GM23248 (cell line): ENCODE results near the gene LY6G6D. TPM values are rescaled to one million over a fixed set of nuclear protein-coding genes. Genes with fewer than 3 reads are reported as not detected.

ENCODE experiments used
- DNase-seq: peaks from one replicate; pipeline ENCODE4 v3.0.0-alpha.2; 2015
- H2AFZ ChIP-seq: fragments of 200-600 bp; sonication (generic); 2 replicates; pipeline ENCODE4 v1.6.1; 2016; ENCODE audit warnings: antibody characterized with exemption
- H3F3A ChIP-seq: fragments of 200-600 bp; sonication (generic); 2 replicates; pipeline ENCODE4 v1.6.1; 2016; ENCODE audit warnings: mild to moderate bottlenecking, antibody characterized with exemption, mixed run types; ENCODE audit not compliant: insufficient read depth
- H3K27ac ChIP-seq: fragments of 200-600 bp; sonication (generic); 2 replicates; pipeline ENCODE4 v1.5.1; 2016; ENCODE audit warnings: mild to moderate bottlenecking
- H3K27me3 ChIP-seq: fragments of 200-600 bp; sonication (generic); replicated peaks from 2 replicates; pipeline ENCODE4 v1.6.1; 2016; ENCODE audit warnings: mild to moderate bottlenecking; ENCODE audit not compliant: insufficient read depth
- H3K36me3 ChIP-seq: fragments of 200-600 bp; sonication (generic); 2 replicates; pipeline ENCODE4 v1.6.1; 2016; ENCODE audit warnings: low read depth, mild to moderate bottlenecking
- H3K4me1 ChIP-seq: fragments of 200-600 bp; sonication (generic); 2 replicates; pipeline ENCODE4 v1.6.1; 2016; ENCODE audit warnings: mild to moderate bottlenecking; ENCODE audit not compliant: insufficient read depth
- H3K4me2 ChIP-seq: fragments of 200-600 bp; sonication (generic); one replicate; pipeline ENCODE4 v1.6.1; 2016; ENCODE audit warnings: mild to moderate bottlenecking; ENCODE audit not compliant: unreplicated experiment
- H3K4me3 ChIP-seq: fragments of 200-600 bp; sonication (generic); 2 replicates; pipeline ENCODE4 v1.5.1; 2016; ENCODE audit warnings: mild to moderate bottlenecking
- H3K79me2 ChIP-seq: fragments of 200-600 bp; sonication (generic); 2 replicates; pipeline ENCODE4 v1.6.1; 2016; ENCODE audit warnings: mild to moderate bottlenecking; ENCODE audit not compliant: insufficient read depth
- H3K9ac ChIP-seq: fragments of 200-600 bp; sonication (generic); 2 replicates; pipeline ENCODE4 v1.6.1; 2016; ENCODE audit warnings: mild to moderate bottlenecking
- H3K9me2 ChIP-seq: fragments of 200-600 bp; sonication (generic); 2 replicates; pipeline ENCODE4 v1.6.1; 2016; ENCODE audit warnings: mixed run types, mild to moderate bottlenecking, moderate library complexity; ENCODE audit not compliant: insufficient read depth
- H3K9me3 ChIP-seq: fragments of 200-600 bp; sonication (generic); one replicate; pipeline ENCODE4 v1.6.1; 2017; ENCODE audit warnings: low read depth
- H4K20me1 ChIP-seq: fragments of 200-600 bp; sonication (generic); 2 replicates; pipeline ENCODE4 v1.6.0; 2016; ENCODE audit not compliant: insufficient read depth
- EZH2 ChIP-seq: fragments of 200-600 bp; sonication (generic); IDR thresholded peaks from 2 replicates; pipeline ENCODE4 v1.6.1; 2018; ENCODE audit warnings: antibody characterized with exemption, mild to moderate bottlenecking; ENCODE audit not compliant: insufficient read depth, poor library complexity, severe bottlenecking
- EZH2phosphoT487 ChIP-seq: fragments of 200-600 bp; sonication (generic); IDR thresholded peaks from 2 replicates; pipeline ENCODE4 v1.6.1; 2018; ENCODE audit warnings: antibody characterized with exemption, moderate library complexity, mild to moderate bottlenecking, low read depth; ENCODE audit not compliant: insufficient read depth
- WGBS, 2 experiments: methylation state at CpG; one replicate each; pipeline ENCODE4 v1.1.6; 2015 to 2017; ENCODE audit warnings: low lambda C conversion rate in 2 of 2, low coverage in 1 of 2; ENCODE audit errors: missing lambda C conversion rate in 2 of 2; 5-methylcytosine and 5-hydroxymethylcytosine counted together
- in situ Hi-C: fragments of 300-500 bp; cut with MboI; formaldehyde crosslinking; loops from 2 replicates; pipeline ENCODE4 v1.15.0; 2020
- polyA plus RNA-seq: library from polyadenylated mRNA; unstranded; fragments of >200 nt; fragmentation: Nextera tagmentation; extraction: Ambion mirVana; gene quantifications from 2 replicates; pipeline ENCODE4 v1.2.1, GENCODE V29; 2016
- total RNA-seq: library from RNA; depleted of rRNA; stranded (reverse); fragments of >200 nt; shearing (Covaris generic); gene quantifications from 2 replicates; pipeline ENCODE4 v1.2.3, GENCODE V29; 2014

Gene LY6G6D
- total and polyA plus RNA-seq, 2 experiments from 2014 or later: not detected

- no peaks in the 10 kb centered on the region for H4K20me1 ChIP-seq
- H3K4me2 ChIP-seq: peak overlapping the region; percentile 91
- peak overlapping the region; percentile 79 for H3K9ac ChIP-seq
- peak overlapping the region; percentile 93 for H2AFZ ChIP-seq
- peaks cover 9% of the 10 kb centered on the region; the same call in 1 of the 2 replicates for H3K4me1 ChIP-seq
- DNase-seq: peak; percentile 79
- TF ChIP-seq EZH2phosphoT487: no peak
- TF ChIP-seq EZH2: no peak
- 2% methylated on average over 38 of the region's 40 CpGs for WGBS, 2 experiments
- no peaks in the 10 kb centered on the region for H3K27me3 ChIP-seq
- in situ Hi-C loops: no loop called here
- H3K36me3 ChIP-seq: no peaks in the 10 kb centered on the region; the same call in 1 of the 2 replicates
- no peaks in the 10 kb centered on the region for H3K9me2 ChIP-seq
- no peaks in the 10 kb centered on the region for H3K79me2 ChIP-seq
- H3K4me3 ChIP-seq: peak overlapping the region; percentile 79
- H3K9me3 ChIP-seq: no peaks in the 10 kb centered on the region
- H3K27ac ChIP-seq: peak overlapping the region; percentile 69
- H3F3A ChIP-seq: peaks cover 29% of the 10 kb centered on the region
Observed at GRCh38 chr6:31681135-31681671, 33.9 kb upstream of the LY6G6D start.

GRCh38 chr6:31683591-31683990 is 31.6 kb upstream of the LY6G6D start:
- Histone ChIP-seq H3K4me3 (no peak overlapping the region), H3K4me1 (peaks cover 9% of the 10 kb centered on the region; the same call in 1 of the 2 replicates), H4K20me1 (no peaks in the 10 kb centered on the region), H3K27me3 (no peaks in the 10 kb centered on the region), H3F3A (peaks cover 14% of the 10 kb centered on the region; the same call in 1 of the 2 replicates), H2AFZ (no peak overlapping the region), H3K4me2 (no peak overlapping the region), H3K9me3 (no peaks in the 10 kb centered on the region), H3K9me2 (no peaks in the 10 kb centered on the region), H3K79me2 (no peaks in the 10 kb centered on the region), H3K36me3 (peaks cover 4% of the 10 kb centered on the region; the same call in 1 of the 2 replicates), H3K27ac (no peak overlapping the region), H3K9ac (no peak overlapping the region)
- 94 to 95% methylated on average over 9 to 13 of the region's 13 CpGs for WGBS, 2 experiments
- no peak for DNase-seq
- TF ChIP-seq EZH2phosphoT487 (no peak), EZH2 (no peak)
- in situ Hi-C loops: no loop called here

GRCh38 chr6:31686483-31686882 is 28.7 kb upstream of the LY6G6D start:
- H3K79me2 ChIP-seq: no peaks in the 10 kb centered on the region
- peaks cover 4% of the 10 kb centered on the region; the same call in 1 of the 2 replicates for H3K36me3 ChIP-seq
- WGBS, 2 experiments: 76 to 84% methylated on average over 5 of the region's 5 CpGs
- H3K9me2 ChIP-seq: no peaks in the 10 kb centered on the region
- no peak overlapping the region for H3K4me2 ChIP-seq
- H4K20me1 ChIP-seq: no peaks in the 10 kb centered on the region
- H2AFZ ChIP-seq: no peak overlapping the region
- no peaks in the 10 kb centered on the region for H3K9me3 ChIP-seq
- H3K9ac ChIP-seq: no peak overlapping the region
- no peak overlapping the region for H3K27ac ChIP-seq
- H3F3A ChIP-seq: peaks cover 7% of the 10 kb centered on the region; the same call in 1 of the 2 replicates
- no peak for TF ChIP-seq EZH2phosphoT487
- TF ChIP-seq EZH2: no peak
- H3K4me1 ChIP-seq: peaks cover 4% of the 10 kb centered on the region; the same call in 1 of the 2 replicates
- H3K4me3 ChIP-seq: no peak overlapping the region
- H3K27me3 ChIP-seq: no peaks in the 10 kb centered on the region
- in situ Hi-C loops: no loop called here
- no peak for DNase-seq

GRCh38 chr6:31687321-31687720 is 27.8 kb upstream of the LY6G6D start:
- H4K20me1 ChIP-seq: no peaks in the 10 kb centered on the region
- no peaks in the 10 kb centered on the region for H3K9me3 ChIP-seq
- H3K9ac ChIP-seq: no peak overlapping the region
- no peaks in the 10 kb centered on the region for H3K27me3 ChIP-seq
- no peaks in the 10 kb centered on the region for H3K4me1 ChIP-seq
- DNase-seq: no peak
- TF ChIP-seq EZH2 (no peak), EZH2phosphoT487 (no peak)
- no peak overlapping the region for H3K4me3 ChIP-seq
- H2AFZ ChIP-seq: no peak overlapping the region
- H3F3A ChIP-seq: peaks cover under 1% of the 10 kb centered on the region; the same call in 1 of the 2 replicates
- no peak overlapping the region for H3K27ac ChIP-seq
- no peaks in the 10 kb centered on the region for H3K79me2 ChIP-seq
- in situ Hi-C loops: no loop called here
- 80 to 81% methylated on average over 7 to 8 of the region's 8 CpGs for WGBS, 2 experiments
- H3K36me3 ChIP-seq: peaks cover 9% of the 10 kb centered on the region; the same call in 1 of the 2 replicates
- no peaks in the 10 kb centered on the region for H3K9me2 ChIP-seq
- no peak overlapping the region for H3K4me2 ChIP-seq
